GM23248 (cell line): ENCODE data around the gene SNX15. TPM values are rescaled to one million over a fixed set of nuclear protein-coding genes. Genes with fewer than 3 reads are reported as not detected.

Experiments used
- DNase-seq: peaks from one replicate; pipeline ENCODE4 v3.0.0-alpha.2; 2015
- H2AFZ ChIP-seq: fragments of 200-600 bp; sonication (generic); 2 replicates; pipeline ENCODE4 v1.6.1; 2016; ENCODE audit warnings: antibody characterized with exemption
- H3F3A ChIP-seq: fragments of 200-600 bp; sonication (generic); 2 replicates; pipeline ENCODE4 v1.6.1; 2016; ENCODE audit warnings: mild to moderate bottlenecking, antibody characterized with exemption, mixed run types; ENCODE audit not compliant: insufficient read depth
- H3K27ac ChIP-seq: fragments of 200-600 bp; sonication (generic); 2 replicates; pipeline ENCODE4 v1.5.1; 2016; ENCODE audit warnings: mild to moderate bottlenecking
- H3K27me3 ChIP-seq: fragments of 200-600 bp; sonication (generic); replicated peaks from 2 replicates; pipeline ENCODE4 v1.6.1; 2016; ENCODE audit warnings: mild to moderate bottlenecking; ENCODE audit not compliant: insufficient read depth
- H3K36me3 ChIP-seq: fragments of 200-600 bp; sonication (generic); 2 replicates; pipeline ENCODE4 v1.6.1; 2016; ENCODE audit warnings: low read depth, mild to moderate bottlenecking
- H3K4me1 ChIP-seq: fragments of 200-600 bp; sonication (generic); 2 replicates; pipeline ENCODE4 v1.6.1; 2016; ENCODE audit warnings: mild to moderate bottlenecking; ENCODE audit not compliant: insufficient read depth
- H3K4me2 ChIP-seq: fragments of 200-600 bp; sonication (generic); one replicate; pipeline ENCODE4 v1.6.1; 2016; ENCODE audit warnings: mild to moderate bottlenecking; ENCODE audit not compliant: unreplicated experiment
- H3K4me3 ChIP-seq: fragments of 200-600 bp; sonication (generic); 2 replicates; pipeline ENCODE4 v1.5.1; 2016; ENCODE audit warnings: mild to moderate bottlenecking
- H3K79me2 ChIP-seq: fragments of 200-600 bp; sonication (generic); 2 replicates; pipeline ENCODE4 v1.6.1; 2016; ENCODE audit warnings: mild to moderate bottlenecking; ENCODE audit not compliant: insufficient read depth
- H3K9ac ChIP-seq: fragments of 200-600 bp; sonication (generic); 2 replicates; pipeline ENCODE4 v1.6.1; 2016; ENCODE audit warnings: mild to moderate bottlenecking
- H3K9me2 ChIP-seq: fragments of 200-600 bp; sonication (generic); 2 replicates; pipeline ENCODE4 v1.6.1; 2016; ENCODE audit warnings: mixed run types, mild to moderate bottlenecking, moderate library complexity; ENCODE audit not compliant: insufficient read depth
- H3K9me3 ChIP-seq: fragments of 200-600 bp; sonication (generic); one replicate; pipeline ENCODE4 v1.6.1; 2017; ENCODE audit warnings: low read depth
- H4K20me1 ChIP-seq: fragments of 200-600 bp; sonication (generic); 2 replicates; pipeline ENCODE4 v1.6.0; 2016; ENCODE audit not compliant: insufficient read depth
- EZH2 ChIP-seq: fragments of 200-600 bp; sonication (generic); IDR thresholded peaks from 2 replicates; pipeline ENCODE4 v1.6.1; 2018; ENCODE audit warnings: antibody characterized with exemption, mild to moderate bottlenecking; ENCODE audit not compliant: insufficient read depth, poor library complexity, severe bottlenecking
- EZH2phosphoT487 ChIP-seq: fragments of 200-600 bp; sonication (generic); IDR thresholded peaks from 2 replicates; pipeline ENCODE4 v1.6.1; 2018; ENCODE audit warnings: antibody characterized with exemption, moderate library complexity, mild to moderate bottlenecking, low read depth; ENCODE audit not compliant: insufficient read depth
- WGBS, 2 experiments: methylation state at CpG; one replicate each; pipeline ENCODE4 v1.1.6; 2015 to 2017; ENCODE audit warnings: low lambda C conversion rate in 2 of 2, low coverage in 1 of 2; ENCODE audit errors: missing lambda C conversion rate in 2 of 2; 5-methylcytosine and 5-hydroxymethylcytosine counted together
- in situ Hi-C: fragments of 300-500 bp; cut with MboI; formaldehyde crosslinking; loops from 2 replicates; pipeline ENCODE4 v1.15.0; 2020
- polyA plus RNA-seq: library from polyadenylated mRNA; unstranded; fragments of >200 nt; fragmentation: Nextera tagmentation; extraction: Ambion mirVana; gene quantifications from 2 replicates; pipeline ENCODE4 v1.2.1, GENCODE V29; 2016
- total RNA-seq: library from RNA; depleted of rRNA; stranded (reverse); fragments of >200 nt; shearing (Covaris generic); gene quantifications from 2 replicates; pipeline ENCODE4 v1.2.3, GENCODE V29; 2014

Gene SNX15
- total and polyA plus RNA-seq, 2 experiments from 2014 or later, result 17.2 to 17.5 TPM

DNA sequence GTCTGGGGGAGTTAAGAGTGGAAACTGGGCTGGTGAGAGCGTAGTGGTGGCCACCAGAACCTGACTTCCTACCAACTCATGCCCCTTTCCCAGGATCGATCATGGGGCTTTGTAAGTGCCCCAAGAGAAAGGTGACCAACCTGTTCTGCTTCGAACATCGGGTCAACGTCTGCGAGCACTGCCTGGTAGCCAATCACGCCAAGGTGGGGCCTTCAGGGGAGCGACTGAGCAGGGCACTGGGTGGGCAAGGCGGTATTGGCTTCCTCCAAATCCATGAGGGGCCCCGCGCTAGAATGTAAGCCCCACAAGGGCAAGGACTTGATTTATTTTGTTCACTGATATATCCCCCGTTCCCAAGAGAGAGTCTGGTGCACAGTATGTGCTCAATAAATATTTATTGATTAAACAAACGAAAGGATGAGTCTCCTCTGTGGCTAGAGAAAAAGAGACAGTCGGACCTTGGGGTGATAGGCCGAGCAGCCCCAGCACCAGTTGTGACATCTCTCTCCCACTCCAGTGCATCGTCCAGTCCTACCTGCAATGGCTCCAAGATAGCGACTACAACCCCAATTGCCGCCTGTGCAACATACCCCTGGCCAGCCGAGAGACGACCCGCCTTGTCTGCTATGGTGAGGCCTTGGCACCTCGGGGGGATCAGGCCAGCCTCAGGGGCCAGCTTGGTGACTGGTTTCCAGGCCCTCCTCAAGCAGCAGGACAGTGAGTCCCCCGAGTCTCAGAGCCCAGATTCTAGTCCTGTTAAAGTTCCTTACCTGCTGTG, 57.5 kb downstream of the SNX15 start:
- Histone ChIP-seq H3K9me3 (no peaks in the 10 kb centered on the region), H4K20me1 (no peaks in the 10 kb centered on the region), H3K27ac (peak overlapping the region; percentile 89), H2AFZ (peak overlapping the region; percentile 93; the same call in 1 of the 2 replicates), H3K79me2 (peaks cover 54% of the 10 kb centered on the region), H3K9me2 (no peaks in the 10 kb centered on the region), H3K9ac (peak overlapping the region; percentile 94), H3K4me2 (peak overlapping the region; percentile 93), H3K36me3 (peaks cover 9% of the 10 kb centered on the region; the same call in 1 of the 2 replicates), H3K27me3 (no peaks in the 10 kb centered on the region), H3F3A (no peaks in the 10 kb centered on the region), H3K4me1 (0 out of 2 replicates have a peak, but pooled peaks cover 5% of the 10 kb centered on the region), H3K4me3 (peak overlapping the region; percentile 93)
- WGBS, 2 experiments, result 30 to 32% methylated on average over 23 of the region's 23 CpGs
- peak; percentile 50 for DNase-seq
- TF ChIP-seq EZH2 (no peak), EZH2phosphoT487 (no peak)
- in situ Hi-C loops, result no loop called here

DNA sequence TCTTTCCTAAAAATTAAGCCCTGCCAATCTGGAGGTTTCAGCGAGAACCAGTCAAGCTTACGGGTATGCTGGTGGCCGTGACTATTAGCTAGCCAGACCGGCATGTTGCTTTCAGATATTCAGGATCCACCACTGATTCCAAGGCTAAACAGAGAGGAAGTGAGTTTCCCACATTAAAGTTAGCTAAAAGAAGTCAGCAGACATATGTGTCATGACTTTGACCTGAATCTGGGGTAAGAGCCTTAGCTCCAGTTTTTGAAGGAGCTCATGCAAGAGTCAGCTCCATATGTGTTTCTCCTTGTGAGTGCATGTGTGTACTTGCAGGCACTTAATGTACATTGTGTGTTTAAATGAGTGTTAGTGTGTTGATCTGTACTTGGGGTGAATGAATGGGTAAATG, 58.2 kb downstream of the SNX15 start:
- WGBS, 2 experiments, result 88 to 89% methylated on average over 4 of the region's 4 CpGs
- Histone ChIP-seq H3F3A (no peaks in the 10 kb centered on the region), H3K9me2 (no peaks in the 10 kb centered on the region), H3K79me2 (peaks cover 50% of the 10 kb centered on the region), H3K4me2 (peak overlapping the region; percentile 93), H2AFZ (no peak overlapping the region), H3K4me3 (peak overlapping the region; percentile 93), H3K9me3 (no peaks in the 10 kb centered on the region), H3K27ac (peak overlapping the region; percentile 89; the same call in 1 of the 2 replicates), H3K36me3 (peaks cover 9% of the 10 kb centered on the region; the same call in 1 of the 2 replicates), H4K20me1 (no peaks in the 10 kb centered on the region), H3K9ac (peak overlapping the region; percentile 94), H3K27me3 (no peaks in the 10 kb centered on the region), H3K4me1 (0 out of 2 replicates have a peak, but pooled peaks cover 5% of the 10 kb centered on the region)
- in situ Hi-C loops, result no loop called here
- peak; percentile 39 for DNase-seq
- no peak for TF ChIP-seq EZH2
- TF ChIP-seq EZH2phosphoT487, result no peak

DNA sequence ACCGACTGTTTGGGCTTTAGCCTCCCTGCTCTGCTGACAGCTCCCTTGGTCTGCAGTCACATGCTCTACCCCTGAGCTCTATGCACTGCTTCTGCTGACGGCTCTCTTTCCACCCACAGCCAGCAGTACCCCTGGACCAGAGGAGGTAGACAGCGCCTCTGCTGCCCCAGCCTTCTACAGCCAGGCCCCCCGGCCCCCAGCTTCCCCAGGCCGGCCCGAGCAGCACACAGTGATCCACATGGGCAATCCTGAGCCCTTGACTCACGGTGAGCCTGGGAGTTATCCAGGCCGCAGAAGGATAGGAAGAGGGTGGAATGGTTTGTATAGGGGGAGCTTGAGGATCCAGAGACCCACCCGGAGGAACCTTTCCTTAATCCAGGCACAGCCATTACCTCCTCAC, 59.6 kb downstream of the SNX15 start:
- Histone ChIP-seq H3K9ac (no peak overlapping the region), H3K36me3 (peaks cover 9% of the 10 kb centered on the region; the same call in 1 of the 2 replicates), H3K79me2 (peaks cover 37% of the 10 kb centered on the region), H3F3A (no peaks in the 10 kb centered on the region), H4K20me1 (no peaks in the 10 kb centered on the region), H3K27ac (no peak overlapping the region), H3K9me2 (no peaks in the 10 kb centered on the region), H3K9me3 (no peaks in the 10 kb centered on the region), H3K27me3 (no peaks in the 10 kb centered on the region), H2AFZ (no peak overlapping the region), H3K4me2 (no peak overlapping the region), H3K4me3 (no peak overlapping the region), H3K4me1 (0 out of 2 replicates have a peak, but pooled peaks cover 5% of the 10 kb centered on the region)
- TF ChIP-seq EZH2 (no peak), EZH2phosphoT487 (no peak)
- DNase-seq, result no peak
- 72 to 76% methylated on average over 8 to 9 of the region's 9 CpGs for WGBS, 2 experiments
- in situ Hi-C loops, result no loop called here

DNA sequence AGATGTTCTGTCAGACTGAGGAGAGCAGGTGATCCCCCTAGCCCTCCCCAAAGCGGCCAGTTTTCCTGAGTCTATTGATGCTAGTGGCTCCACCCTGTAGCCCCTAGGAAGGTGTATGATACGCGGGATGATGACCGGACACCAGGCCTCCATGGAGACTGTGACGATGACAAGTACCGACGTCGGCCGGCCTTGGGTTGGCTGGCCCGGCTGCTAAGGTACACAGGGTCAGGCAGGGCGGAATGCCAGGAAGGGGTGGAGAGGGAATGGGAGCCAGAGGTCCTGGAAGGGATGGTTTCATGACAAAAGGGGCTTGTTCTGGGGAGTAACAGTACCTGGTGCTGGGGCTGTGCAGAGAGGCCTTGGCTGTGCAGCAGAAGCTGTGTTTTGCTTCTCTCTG, 60.0 kb downstream of the SNX15 start:
- no peak overlapping the region for H3K9ac ChIP-seq
- H3K4me1 ChIP-seq, result 0 out of 2 replicates have a peak, but pooled peaks cover 5% of the 10 kb centered on the region
- no peak overlapping the region for H3K4me2 ChIP-seq
- H3K79me2 ChIP-seq, result peaks cover 33% of the 10 kb centered on the region
- H3K9me3 ChIP-seq, result no peaks in the 10 kb centered on the region
- no peak for TF ChIP-seq EZH2phosphoT487
- TF ChIP-seq EZH2, result no peak
- WGBS, 2 experiments, result 89 to 94% methylated on average over 11 of the region's 11 CpGs
- H2AFZ ChIP-seq, result no peak overlapping the region
- H3K4me3 ChIP-seq, result no peak overlapping the region
- H4K20me1 ChIP-seq, result no peaks in the 10 kb centered on the region
- H3K9me2 ChIP-seq, result no peaks in the 10 kb centered on the region
- H3K36me3 ChIP-seq, result peaks cover 9% of the 10 kb centered on the region; the same call in 1 of the 2 replicates
- in situ Hi-C loops, result no loop called here
- H3F3A ChIP-seq, result no peaks in the 10 kb centered on the region
- no peak for DNase-seq
- H3K27me3 ChIP-seq, result no peaks in the 10 kb centered on the region
- no peak overlapping the region for H3K27ac ChIP-seq
